ENCODE results near the gene SDK1.

- TF ChIP-seq CTCF (IDR thresholded peaks at IDR 0.05; ENCODE audit: low read depth, low read length), result no peak
- TF ChIP-seq POLR2A (IDR thresholded peaks at IDR 0.05; ENCODE audit: extremely low read depth, insufficient read length), result no peak
Observed at GRCh38 chr7:4067874-4068273, 766.8 kb downstream of the SDK1 start.

All from NB4 (cell line).